Nephron progenitor cell (in vitro differentiated cells): ENCODE measurements around the gene GPR150.
"Not testable (repeated sequence)": the region's sequence is repeated elsewhere in the genome, so short reads cannot be mapped to it uniquely, and the experiment has no call there.

Source experiments
- DNase-seq: peaks from one replicate; pipeline ENCODE4 v3.0.0; 2021
- H3K27ac Mint-ChIP-seq: 2 replicates; pipeline ENCODE4 v1.8.0; 2021; ENCODE audit warnings: mild to moderate bottlenecking, moderate library complexity, mixed read lengths
- H3K27me3 Mint-ChIP-seq: 2 replicates; pipeline ENCODE4 v1.8.0; 2021; ENCODE audit warnings: mild to moderate bottlenecking, low read depth, mixed read lengths; ENCODE audit not compliant: poor library complexity
- H3K36me3 Mint-ChIP-seq: 2 replicates; pipeline ENCODE4 v1.8.0; 2021; ENCODE audit warnings: low read depth, mixed read lengths
- H3K4me1 Mint-ChIP-seq: 2 replicates; pipeline ENCODE4 v1.8.0; 2021; ENCODE audit warnings: mixed read lengths
- H3K4me3 Mint-ChIP-seq: 2 replicates; pipeline ENCODE4 v1.8.0; 2021; ENCODE audit warnings: mild to moderate bottlenecking, moderate library complexity, mixed read lengths
- H3K9me3 Mint-ChIP-seq: 2 replicates; pipeline ENCODE4 v1.8.0; 2021; ENCODE audit warnings: mild to moderate bottlenecking, moderate library complexity, mixed read lengths
- TF ChIP-seq, protein P1 (sequence below): fragments of 200-600 bp; sonication (generic); IDR thresholded peaks from 2 replicates; pipeline ENCODE4 v1.5.0; 2021; ENCODE audit warnings: antibody characterized with exemption

GPR150 gene

DNA sequence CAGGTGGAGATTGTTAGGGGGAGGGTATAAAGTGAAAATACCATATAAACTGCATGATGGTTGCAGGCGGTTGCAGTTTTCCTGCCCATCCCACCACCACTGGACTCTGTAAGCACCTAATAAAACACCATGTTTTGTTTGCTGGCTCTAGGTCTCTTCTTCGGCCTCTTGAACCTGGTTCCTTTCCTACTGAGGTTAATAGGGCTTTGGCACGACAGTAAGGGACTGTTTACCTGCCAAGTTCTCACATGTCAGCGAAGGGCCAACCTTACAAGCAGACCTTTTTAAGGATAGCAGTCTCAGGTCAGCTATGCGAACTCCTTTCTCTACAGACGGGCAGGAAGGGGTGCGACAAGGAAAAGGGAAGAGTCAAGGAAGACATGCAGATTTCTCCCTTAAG is 23.3 kb downstream of the GPR150 start:
- DNase-seq: no peak
- Mint-ChIP-seq H3K9me3 (no peaks in the 10 kb centered on the region), H3K36me3 (no peaks in the 10 kb centered on the region), H3K4me1 (peaks cover 9% of the 10 kb centered on the region), H3K27me3 (peaks cover 2% of the 10 kb centered on the region), H3K27ac (no peak overlapping the region), H3K4me3 (no peak overlapping the region)
- TF ChIP-seq, protein P1, sequence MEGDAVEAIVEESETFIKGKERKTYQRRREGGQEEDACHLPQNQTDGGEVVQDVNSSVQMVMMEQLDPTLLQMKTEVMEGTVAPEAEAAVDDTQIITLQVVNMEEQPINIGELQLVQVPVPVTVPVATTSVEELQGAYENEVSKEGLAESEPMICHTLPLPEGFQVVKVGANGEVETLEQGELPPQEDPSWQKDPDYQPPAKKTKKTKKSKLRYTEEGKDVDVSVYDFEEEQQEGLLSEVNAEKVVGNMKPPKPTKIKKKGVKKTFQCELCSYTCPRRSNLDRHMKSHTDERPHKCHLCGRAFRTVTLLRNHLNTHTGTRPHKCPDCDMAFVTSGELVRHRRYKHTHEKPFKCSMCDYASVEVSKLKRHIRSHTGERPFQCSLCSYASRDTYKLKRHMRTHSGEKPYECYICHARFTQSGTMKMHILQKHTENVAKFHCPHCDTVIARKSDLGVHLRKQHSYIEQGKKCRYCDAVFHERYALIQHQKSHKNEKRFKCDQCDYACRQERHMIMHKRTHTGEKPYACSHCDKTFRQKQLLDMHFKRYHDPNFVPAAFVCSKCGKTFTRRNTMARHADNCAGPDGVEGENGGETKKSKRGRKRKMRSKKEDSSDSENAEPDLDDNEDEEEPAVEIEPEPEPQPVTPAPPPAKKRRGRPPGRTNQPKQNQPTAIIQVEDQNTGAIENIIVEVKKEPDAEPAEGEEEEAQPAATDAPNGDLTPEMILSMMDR: no peak

DNA sequence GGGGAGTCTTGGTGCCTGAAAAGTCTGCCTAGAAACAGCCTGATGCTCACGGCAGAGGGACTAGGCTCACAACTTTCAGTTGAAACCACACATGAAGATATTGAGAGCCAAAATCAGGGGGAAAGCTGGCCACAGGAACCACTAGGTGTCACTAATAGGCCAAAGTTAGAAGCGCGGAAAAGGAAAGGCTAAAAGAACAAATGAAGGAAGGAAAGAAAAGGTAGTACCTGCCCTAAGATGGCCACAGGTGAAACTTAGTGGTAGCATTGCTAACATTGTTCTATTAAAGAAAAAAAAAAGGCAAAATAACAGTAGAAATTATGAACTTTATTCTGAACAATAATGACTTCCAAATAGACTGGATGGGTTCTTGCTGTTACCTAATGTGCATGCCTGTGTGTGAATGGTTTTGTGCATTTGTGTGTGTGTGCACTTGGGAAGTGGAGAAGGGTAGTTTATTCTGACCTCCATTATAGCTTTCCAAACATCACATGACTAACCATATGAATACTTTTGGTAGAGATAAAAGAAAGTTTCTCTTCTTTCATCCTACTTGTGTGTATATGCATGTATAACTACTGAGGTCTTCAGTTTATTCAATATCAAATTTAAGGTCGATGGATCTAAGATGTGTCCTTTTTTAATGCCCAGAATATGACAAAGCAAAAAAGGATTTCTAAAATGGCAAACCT is 24.6 kb downstream of the GPR150 start:
- DNase-seq: peak; percentile 27
- H3K4me3 Mint-ChIP-seq: no peak overlapping the region
- no peaks in the 10 kb centered on the region for H3K27me3 Mint-ChIP-seq
- TF ChIP-seq, protein P1: peak; percentile 63
- no peak overlapping the region for H3K27ac Mint-ChIP-seq
- peaks cover 10% of the 10 kb centered on the region for H3K4me1 Mint-ChIP-seq
- no peaks in the 10 kb centered on the region for H3K36me3 Mint-ChIP-seq
- no peaks in the 10 kb centered on the region for H3K9me3 Mint-ChIP-seq

DNA sequence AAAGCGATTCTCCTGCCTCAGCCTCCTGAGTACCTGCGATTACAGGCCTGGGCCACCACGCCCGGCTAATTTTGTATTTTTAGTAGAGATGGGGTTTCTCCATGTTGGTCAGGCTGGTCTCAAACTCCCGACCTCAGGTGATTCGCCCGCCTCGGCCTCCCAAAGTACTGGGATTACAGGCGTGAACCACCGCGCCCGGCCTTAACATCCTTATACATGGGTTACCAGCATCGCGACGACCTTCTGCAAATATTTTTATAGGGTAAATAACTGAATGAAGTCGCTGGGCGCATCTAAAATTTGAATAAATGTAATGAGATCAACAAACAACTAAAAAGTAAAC is 26.3 kb downstream of the GPR150 start:
- H3K4me3 Mint-ChIP-seq: peak overlapping the region; percentile 28
- H3K9me3 Mint-ChIP-seq, H3K27ac Mint-ChIP-seq, H3K27me3 Mint-ChIP-seq, H3K36me3 Mint-ChIP-seq, H3K4me1 Mint-ChIP-seq, DNase-seq: not testable (repeated sequence)

DNA sequence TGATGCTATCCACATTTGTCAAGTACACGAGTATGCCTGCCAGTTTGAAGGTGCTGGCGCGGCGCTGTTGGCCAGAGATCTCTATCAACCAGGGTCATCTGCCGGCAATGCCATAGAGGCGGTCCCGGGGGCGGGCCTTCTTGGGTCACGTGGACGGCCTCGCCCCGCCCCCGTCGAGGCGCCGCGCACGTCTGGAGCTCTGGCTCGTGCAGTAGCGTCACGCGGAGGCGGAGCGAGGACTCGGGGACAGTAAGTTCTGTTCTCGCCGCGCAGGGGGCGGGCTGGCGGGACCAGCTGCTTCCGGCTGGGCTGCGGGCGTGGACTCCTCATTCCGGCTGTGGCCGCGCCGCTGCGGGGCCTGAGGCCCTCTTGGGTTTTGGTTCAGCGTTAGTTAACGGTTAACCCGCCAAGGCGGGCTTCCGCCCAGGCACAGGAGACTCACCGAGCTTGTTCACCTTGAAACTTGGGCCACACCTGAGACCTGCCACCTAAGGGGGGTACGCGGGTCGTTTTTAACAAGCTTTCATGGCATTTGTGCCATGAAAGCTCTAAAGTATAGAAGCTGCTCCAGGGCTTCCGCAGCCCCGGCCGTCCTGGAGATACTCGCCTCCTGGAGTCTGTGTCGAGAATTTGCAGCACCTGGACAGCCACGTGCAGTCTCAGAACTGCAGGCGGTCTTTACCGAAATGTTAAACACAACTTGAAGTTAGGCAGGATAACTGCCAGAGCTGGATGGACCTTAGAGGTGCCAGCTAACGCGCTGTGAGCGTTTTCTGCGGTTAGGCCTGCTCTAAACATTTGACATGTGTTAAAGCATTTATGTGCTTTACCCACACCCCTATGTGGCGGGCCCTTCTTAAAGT is 26.9 kb downstream of the GPR150 start, which contains the start of gene RFESD:
Gene RFESD, plus strand, starts transcription at position 209 of the 863 bp plus-strand sequence. CDS start 5,495 bp downstream, outside the sequence.
- H3K4me3 Mint-ChIP-seq: peak within 1 kb of the TSS; percentile 82
- no peaks in the 10 kb centered on the region for H3K27me3 Mint-ChIP-seq
- no peaks in the 10 kb centered on the region for H3K36me3 Mint-ChIP-seq
- no peaks in the 10 kb centered on the region for H3K9me3 Mint-ChIP-seq
- H3K27ac Mint-ChIP-seq: peak within 1 kb of the TSS; percentile 80
- TF ChIP-seq, protein P1: no peak
- DNase-seq: peak; percentile 96
- peaks cover 10% of the 10 kb centered on the region for H3K4me1 Mint-ChIP-seq

DNA sequence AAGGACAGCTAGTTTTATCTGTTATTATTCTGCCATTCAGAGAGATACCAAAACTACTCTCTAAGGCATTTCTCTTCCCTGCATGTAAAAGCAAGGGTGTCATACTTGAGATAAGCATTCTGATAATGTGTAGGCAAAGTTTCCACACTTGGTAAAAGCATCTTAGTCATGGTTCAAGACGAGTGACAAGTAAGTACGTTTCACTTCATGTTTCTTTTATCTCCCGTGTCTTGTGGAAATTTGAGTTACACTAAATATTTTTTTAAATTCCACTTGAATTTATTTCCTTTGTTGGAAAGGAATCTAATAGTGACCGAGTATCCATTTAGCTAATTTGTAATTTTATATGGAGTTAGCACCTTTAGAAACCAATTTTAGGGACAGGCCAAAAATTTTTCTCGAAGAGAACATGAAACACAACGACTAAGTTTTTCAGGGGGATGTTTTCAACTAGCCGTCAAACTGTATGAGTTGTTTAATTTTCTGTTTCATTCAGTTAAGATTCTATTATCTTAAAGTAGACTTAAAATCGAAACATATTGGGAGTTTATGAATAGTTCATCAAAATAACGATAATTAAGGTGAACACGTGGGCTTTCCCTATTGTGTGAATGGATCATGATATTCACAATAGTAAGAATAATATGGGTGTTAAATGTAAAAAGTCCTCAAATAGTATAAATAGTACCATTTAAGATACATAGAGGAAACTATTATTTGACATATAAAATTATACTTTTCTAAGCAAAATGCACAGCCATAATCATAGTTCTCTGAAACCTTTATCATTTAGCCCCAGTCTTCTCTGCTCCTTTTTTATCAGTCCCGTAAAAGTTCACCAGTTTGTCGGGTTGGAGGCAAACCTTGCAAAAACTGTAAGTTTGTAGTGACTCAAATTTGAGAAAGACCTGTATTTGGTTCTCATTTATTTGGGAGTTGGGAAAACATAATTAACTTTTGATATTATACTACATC is 28.3 kb downstream of the GPR150 start:
- no peak for DNase-seq
- Mint-ChIP-seq H3K27ac (no peak overlapping the region), H3K36me3 (peaks cover 12% of the 10 kb centered on the region), H3K9me3 (no peaks in the 10 kb centered on the region), H3K4me3 (peak overlapping the region; percentile 20), H3K27me3 (no peaks in the 10 kb centered on the region), H3K4me1 (peaks cover 9% of the 10 kb centered on the region)
- TF ChIP-seq, protein P1: no peak

DNA sequence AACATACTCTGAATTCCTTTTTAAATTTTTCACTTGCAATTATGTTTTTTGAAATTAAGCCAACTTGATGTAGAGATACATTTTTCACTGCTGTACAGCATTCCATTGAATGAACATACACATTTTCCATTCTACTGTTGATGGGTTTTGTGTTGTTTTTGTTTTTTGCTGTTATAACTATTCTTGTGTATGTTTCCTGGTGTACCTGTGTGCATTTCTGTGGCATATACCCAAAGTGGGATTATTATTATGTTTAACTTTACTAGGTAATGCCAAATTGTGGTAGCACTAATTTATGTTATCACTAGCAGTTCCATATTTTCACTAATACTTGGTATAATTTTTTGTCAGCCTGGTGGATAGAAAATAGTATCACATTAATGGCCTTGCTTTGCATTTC is 29.4 kb downstream of the GPR150 start:
- H3K27me3 Mint-ChIP-seq: no peaks in the 10 kb centered on the region
- TF ChIP-seq, protein P1: no peak
- no peak overlapping the region for H3K27ac Mint-ChIP-seq
- DNase-seq: no peak
- peaks cover 13% of the 10 kb centered on the region for H3K36me3 Mint-ChIP-seq
- no peak overlapping the region for H3K4me3 Mint-ChIP-seq
- H3K9me3 Mint-ChIP-seq: no peaks in the 10 kb centered on the region
- peaks cover 5% of the 10 kb centered on the region for H3K4me1 Mint-ChIP-seq
